Suprapubic skin (tissue), 4 donors: ENCODE measurements around the gene BSG. TPM values are rescaled to one million over a fixed set of nuclear protein-coding genes. Genes with fewer than 3 reads are reported as not detected.

Experiments
- DNase-seq, 2 donors: peaks; one replicate each; pipeline ENCODE4 v3.0.0-alpha.2; 2019; ENCODE audit warnings: low spot score in 2 of 2
- H3K27ac ChIP-seq: fragments of 200-600 bp; sonication (generic); one replicate; pipeline ENCODE4 v1.5.1; 2019
- H3K27me3 ChIP-seq: fragments of 200-600 bp; sonication (generic); one replicate; pipeline ENCODE4 v1.5.1; 2019
- H3K36me3 ChIP-seq: fragments of 200-600 bp; sonication (generic); one replicate; pipeline ENCODE4 v1.5.1; 2019
- H3K4me1 ChIP-seq: fragments of 200-600 bp; sonication (generic); one replicate; pipeline ENCODE4 v1.5.1; 2019
- H3K4me3 ChIP-seq: fragments of 200-600 bp; sonication (generic); one replicate; pipeline ENCODE4 v1.5.1; 2019; ENCODE audit warnings: mild to moderate bottlenecking
- H3K9me3 ChIP-seq: fragments of 200-600 bp; sonication (generic); one replicate; pipeline ENCODE4 v1.5.1; 2019
- CTCF ChIP-seq, 2 donors: fragments of 200-600 bp in 1 of 2; fragments of 450-650 bp in 1 of 2; sonication (generic) in 1 of 2; IDR thresholded peaks; one replicate each; pipeline ENCODE4 v1.5.1; 2016 to 2019; ENCODE audit warnings: antibody characterized with exemption in 2 of 2, mild to moderate bottlenecking in 1 of 2, moderate library complexity in 1 of 2
- EP300 ChIP-seq: sonication (generic); formaldehyde crosslinking; IDR thresholded peaks from one replicate; pipeline ENCODE4 v1.6.1; 2017; ENCODE audit warnings: antibody characterized with exemption
- POLR2A ChIP-seq, 2 donors: fragments of 450-650 bp; IDR thresholded peaks; one replicate each; pipeline ENCODE4 v1.6.1; 2017; ENCODE audit warnings: antibody characterized with exemption in 2 of 2, mild to moderate bottlenecking in 2 of 2, moderate library complexity in 2 of 2
- POLR2AphosphoS5 ChIP-seq, 3 donors: sonication (generic); formaldehyde crosslinking; IDR thresholded peaks; one replicate each; pipeline ENCODE4 v1.6.1; 2017; ENCODE audit warnings: antibody characterized with exemption in 3 of 3
- WGBS: methylation state at CpG from one replicate; pipeline ENCODE4 v1.1.5; 2018; 5-methylcytosine and 5-hydroxymethylcytosine counted together
- total RNA-seq, 4 donors: library from RNA; depleted of rRNA; stranded (reverse); fragments of >200 nt; gene quantifications; one replicate each; pipeline ENCODE4 v1.1.0, GENCODE V29; 2016

Gene BSG
- total RNA-seq, 4 donors from 2014 or later, result 265 to 314 (median 285) TPM

GRCh38 chr19:607301-608154, 35.1 kb downstream of the BSG start:
- 86% methylated on average over 8 of the region's 30 CpGs for WGBS

GRCh38 chr19:608155-609003, 36.0 kb downstream of the BSG start:
- TF ChIP-seq POLR2AphosphoS5 (IDR thresholded peaks at IDR 0.05), result no peak
- no peak for TF ChIP-seq POLR2A (IDR thresholded peaks at IDR 0.05)
- no peak for TF ChIP-seq CTCF (IDR thresholded peaks at IDR 0.05)
- TF ChIP-seq EP300, result no peak
- peaks cover 23% of the 10 kb centered on the region for H3K4me1 ChIP-seq
- H3K36me3 ChIP-seq, result no peaks in the 10 kb centered on the region
- DNase-seq, result no peak
- WGBS, result 82% methylated on average over 21 of the region's 30 CpGs
- H3K27ac ChIP-seq, result no peak overlapping the region
- H3K9me3 ChIP-seq, result no peaks in the 10 kb centered on the region
- no peak overlapping the region for H3K4me3 ChIP-seq
- peaks cover 11% of the 10 kb centered on the region for H3K27me3 ChIP-seq

More at GRCh38 chr19:607301-608154, 35.1 kb downstream of the BSG start:
- Histone ChIP-seq H3K27me3 (peaks cover 11% of the 10 kb centered on the region), H3K36me3 (no peaks in the 10 kb centered on the region), H3K9me3 (no peaks in the 10 kb centered on the region), H3K4me1 (peaks cover 23% of the 10 kb centered on the region), H3K27ac (no peak overlapping the region), H3K4me3 (no peak overlapping the region)
- TF ChIP-seq CTCF (IDR thresholded peaks at IDR 0.05), result no peak
- TF ChIP-seq POLR2A (IDR thresholded peaks at IDR 0.05), result no peak
- TF ChIP-seq EP300, result no peak
- no peak for TF ChIP-seq POLR2AphosphoS5 (IDR thresholded peaks at IDR 0.05)
- no peak for DNase-seq

- 61% methylated on average over 16 of the region's 22 CpGs for WGBS
- H3K4me1 ChIP-seq, result peaks cover 23% of the 10 kb centered on the region
- H3K36me3 ChIP-seq, result no peaks in the 10 kb centered on the region
- no peaks in the 10 kb centered on the region for H3K9me3 ChIP-seq
- DNase-seq, result no peak
- no peak overlapping the region for H3K4me3 ChIP-seq
- no peak overlapping the region for H3K27ac ChIP-seq
- peaks cover 11% of the 10 kb centered on the region for H3K27me3 ChIP-seq
- TF ChIP-seq EP300 (no peak), POLR2A (IDR thresholded peaks at IDR 0.05) (no peak), CTCF (IDR thresholded peaks at IDR 0.05) (no peak), POLR2AphosphoS5 (IDR thresholded peaks at IDR 0.05) (no peak)
These were observed 36.6 kb downstream of the BSG start for GRCh38 chr19:609004-609346.

- TF ChIP-seq POLR2AphosphoS5 (IDR thresholded peaks at IDR 0.05) (no peak), EP300 (no peak), POLR2A (IDR thresholded peaks at IDR 0.05) (no peak), CTCF (IDR thresholded peaks at IDR 0.05) (no peak)
- H3K27me3 ChIP-seq, result peaks cover 11% of the 10 kb centered on the region
- H3K9me3 ChIP-seq, result no peaks in the 10 kb centered on the region
- H3K27ac ChIP-seq, result peak overlapping the region; percentile 18
- no peak for DNase-seq
- peaks cover 23% of the 10 kb centered on the region for H3K4me1 ChIP-seq
- H3K36me3 ChIP-seq, result no peaks in the 10 kb centered on the region
- peak overlapping the region; percentile 28 for H3K4me3 ChIP-seq
- WGBS, result 29% methylated on average over 5 of the region's 38 CpGs
These were observed 37.8 kb downstream of the BSG start for GRCh38 chr19:610071-610800.
